GM12864 (cell line): Measurements from ENCODE around the gene MYZAP.

Experiments
- DNase-seq: peaks from one replicate; pipeline ENCODE4 v3.0.0-alpha.2; 2011; ENCODE audit warnings: low read depth
- H3K4me3 ChIP-seq: 2 replicates; pipeline ENCODE4 v1.5.1; 2011; ENCODE audit warnings: mild to moderate bottlenecking, low read depth, low read length, control low read depth
- TF ChIP-seq, protein P1 (sequence below): IDR thresholded peaks from 2 replicates; pipeline ENCODE4 v1.5.1; 2011; ENCODE audit warnings: low read depth, mild to moderate bottlenecking, moderate library complexity, low read length, control low read depth, inconsistent platforms; ENCODE audit errors: missing control alignments

The MYZAP gene

DNA sequence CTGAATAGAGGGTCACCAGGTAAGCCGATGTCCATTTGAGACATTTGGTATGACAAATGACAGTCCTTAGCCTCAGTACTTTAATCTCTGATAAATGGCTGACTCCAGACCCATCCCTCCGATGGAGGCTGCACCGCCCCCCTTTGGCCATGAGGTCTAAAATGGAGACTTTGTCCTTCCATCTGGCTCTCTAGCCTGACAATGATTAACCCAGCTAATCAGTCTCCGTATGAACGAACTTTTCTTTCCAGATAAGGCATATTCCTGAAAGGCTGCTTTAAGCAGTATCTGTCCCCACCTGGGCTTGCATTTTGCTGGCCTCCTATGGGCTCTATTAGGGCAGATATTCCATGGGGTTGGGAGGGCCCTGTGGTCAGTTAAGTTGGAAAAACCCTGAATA lies 10.8 kb upstream of the MYZAP start:
- H3K4me3 ChIP-seq = no peak overlapping the region
- TF ChIP-seq, protein P1, sequence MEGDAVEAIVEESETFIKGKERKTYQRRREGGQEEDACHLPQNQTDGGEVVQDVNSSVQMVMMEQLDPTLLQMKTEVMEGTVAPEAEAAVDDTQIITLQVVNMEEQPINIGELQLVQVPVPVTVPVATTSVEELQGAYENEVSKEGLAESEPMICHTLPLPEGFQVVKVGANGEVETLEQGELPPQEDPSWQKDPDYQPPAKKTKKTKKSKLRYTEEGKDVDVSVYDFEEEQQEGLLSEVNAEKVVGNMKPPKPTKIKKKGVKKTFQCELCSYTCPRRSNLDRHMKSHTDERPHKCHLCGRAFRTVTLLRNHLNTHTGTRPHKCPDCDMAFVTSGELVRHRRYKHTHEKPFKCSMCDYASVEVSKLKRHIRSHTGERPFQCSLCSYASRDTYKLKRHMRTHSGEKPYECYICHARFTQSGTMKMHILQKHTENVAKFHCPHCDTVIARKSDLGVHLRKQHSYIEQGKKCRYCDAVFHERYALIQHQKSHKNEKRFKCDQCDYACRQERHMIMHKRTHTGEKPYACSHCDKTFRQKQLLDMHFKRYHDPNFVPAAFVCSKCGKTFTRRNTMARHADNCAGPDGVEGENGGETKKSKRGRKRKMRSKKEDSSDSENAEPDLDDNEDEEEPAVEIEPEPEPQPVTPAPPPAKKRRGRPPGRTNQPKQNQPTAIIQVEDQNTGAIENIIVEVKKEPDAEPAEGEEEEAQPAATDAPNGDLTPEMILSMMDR = no peak
- no peak for DNase-seq

DNA sequence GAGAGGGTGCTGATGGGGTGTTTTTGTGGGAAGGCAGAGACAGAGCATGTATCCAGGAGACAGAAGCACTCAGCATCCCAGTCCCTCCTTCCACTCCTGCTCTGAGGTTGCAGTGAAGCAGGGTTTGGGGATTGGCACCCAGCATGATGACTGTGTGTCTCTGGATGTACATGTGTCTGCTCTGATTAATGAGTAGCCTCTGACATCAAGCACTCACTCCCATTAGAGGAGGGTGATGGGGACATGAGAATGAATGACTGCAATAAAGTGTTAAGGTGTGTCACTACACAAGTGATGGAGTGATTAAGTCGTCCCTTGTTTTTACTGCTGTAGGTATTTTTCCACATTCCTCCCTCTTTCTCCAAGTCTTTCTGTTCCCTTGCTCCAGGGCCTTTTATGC lies 9.6 kb upstream of the MYZAP start:
- no peak overlapping the region for H3K4me3 ChIP-seq
- DNase-seq = no peak
- TF ChIP-seq, protein P1 = no peak

DNA sequence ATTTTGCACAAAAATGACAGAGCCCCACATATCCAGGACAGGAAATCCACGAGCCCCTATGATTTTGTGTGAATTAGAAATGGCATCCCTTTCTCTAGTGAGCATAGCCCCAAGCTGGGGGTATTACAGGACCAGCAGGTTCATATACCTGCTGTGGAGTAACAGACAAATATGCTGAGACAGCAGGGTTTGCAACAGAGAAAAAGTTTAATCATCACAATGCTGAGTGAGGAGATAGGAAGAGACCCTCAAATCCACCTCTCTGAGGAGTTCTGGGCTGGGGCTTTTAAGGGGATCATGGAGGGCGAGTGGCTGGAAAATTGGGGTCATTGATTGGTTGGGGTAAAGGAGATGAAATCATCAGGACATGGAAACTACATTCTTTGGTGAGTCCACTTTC lies 8.4 kb upstream of the MYZAP start:
- DNase-seq = no peak
- no peak overlapping the region for H3K4me3 ChIP-seq
- TF ChIP-seq, protein P1 = no peak

DNA sequence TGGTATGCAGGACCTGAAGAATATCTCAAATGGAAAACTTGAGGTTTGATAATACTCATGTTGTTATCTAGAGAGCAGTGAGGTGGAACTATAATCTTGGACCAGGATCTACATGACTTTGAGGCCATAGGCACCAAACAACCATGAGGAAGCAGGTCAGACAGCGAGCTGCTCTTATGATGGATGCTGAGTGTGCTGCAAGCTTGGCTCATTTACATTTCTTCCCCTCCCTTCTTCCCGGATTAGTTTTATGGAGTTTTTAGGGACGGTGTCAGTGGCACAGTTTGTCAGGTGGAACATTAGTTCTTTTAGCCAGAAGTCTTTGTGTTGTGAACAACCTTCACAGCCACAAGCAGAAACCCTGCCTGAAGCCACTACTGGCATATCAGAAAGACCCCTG lies 8.0 kb upstream of the MYZAP start:
- TF ChIP-seq, protein P1 = no peak
- no peak for DNase-seq

DNA sequence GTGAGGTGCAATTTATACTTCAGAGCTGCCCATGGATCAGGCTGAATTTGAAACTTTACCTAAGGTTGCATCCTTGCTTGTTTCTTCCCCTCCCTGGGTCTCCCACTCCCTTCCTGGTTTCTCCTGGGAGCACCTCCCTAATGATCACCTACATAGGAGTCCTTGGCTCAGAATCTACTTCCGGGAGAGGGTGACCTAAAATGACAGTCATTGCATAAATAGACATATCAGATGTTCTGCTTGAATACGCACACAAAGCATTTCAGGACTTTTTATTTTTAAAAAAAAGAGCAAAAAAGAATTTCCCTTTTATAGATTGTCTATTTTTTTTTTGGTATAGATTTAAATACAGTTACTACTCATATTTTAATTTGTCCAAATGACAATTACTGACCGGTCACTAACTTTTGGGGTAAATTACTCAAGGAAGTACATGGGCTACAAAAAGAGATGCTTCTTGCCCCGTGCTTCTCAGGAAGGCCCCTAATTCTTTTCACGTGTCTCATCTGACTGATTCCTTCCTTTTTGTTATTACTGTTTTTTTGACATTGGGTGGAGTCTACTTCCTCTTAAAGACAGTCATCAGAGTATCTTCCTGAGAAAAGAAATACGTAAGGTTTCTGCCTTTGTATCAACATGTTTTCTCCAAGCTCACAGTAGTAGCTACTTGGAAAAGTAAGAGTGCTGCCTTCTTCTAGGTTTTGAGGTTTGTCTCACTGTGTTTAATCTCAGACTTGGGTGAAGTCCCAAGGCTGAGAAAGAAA lies 4.9 kb upstream of the MYZAP start:
- TF ChIP-seq, protein P1 = no peak
- peak; percentile 3 for DNase-seq
- no peak overlapping the region for H3K4me3 ChIP-seq

More for the DNA sequence above, 8.0 kb upstream of the MYZAP start:
- no peak overlapping the region for H3K4me3 ChIP-seq

DNA sequence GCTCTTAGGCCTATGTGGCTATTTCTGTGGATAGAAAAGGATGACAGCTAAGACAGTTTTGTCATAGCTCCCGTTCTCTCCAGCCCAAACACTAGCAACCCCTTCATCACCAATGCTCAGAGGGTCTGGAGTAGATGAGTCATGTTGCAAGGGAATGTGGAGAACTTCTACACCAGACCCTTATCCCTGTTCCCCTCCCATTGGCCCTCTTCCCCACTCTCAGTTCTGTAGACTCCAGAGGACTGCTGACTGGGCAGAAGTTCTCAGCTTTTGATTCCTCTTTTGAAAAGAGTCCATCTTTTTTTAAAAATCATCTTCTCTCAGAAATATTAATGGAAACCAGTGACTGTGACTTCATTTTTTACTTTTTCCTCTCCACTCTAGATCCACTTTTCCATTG lies 2.4 kb upstream of the MYZAP start:
- TF ChIP-seq, protein P1 = no peak
- H3K4me3 ChIP-seq = no peak overlapping the region
- no peak for DNase-seq

DNA sequence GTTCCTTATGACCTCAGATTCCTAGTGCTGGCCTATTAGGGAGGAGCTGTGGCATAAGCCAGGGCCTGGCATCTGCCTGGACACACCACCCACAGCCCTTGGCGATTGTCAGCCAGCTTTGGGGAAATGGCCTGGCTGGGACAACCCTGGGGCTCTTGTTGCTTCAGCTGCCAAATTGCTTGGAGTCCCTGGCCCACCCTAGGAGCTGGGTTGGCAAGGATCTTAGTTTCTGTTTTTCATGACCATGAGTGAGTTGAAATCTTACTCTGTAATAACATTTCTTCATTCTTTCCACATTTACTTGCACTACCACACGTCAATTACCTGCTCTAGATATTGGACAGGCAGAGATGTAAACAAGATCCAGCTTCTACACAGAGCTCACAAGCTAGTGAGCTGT lies 1.9 kb upstream of the MYZAP start:
- TF ChIP-seq, protein P1 = no peak
- no peak overlapping the region for H3K4me3 ChIP-seq
- DNase-seq = no peak
